NCI-H1417 treated with DMSO at 0.1 percent for 48 hours (cell line): ENCODE measurements around the gene TPRA1.
"Not testable (repeated sequence)": the region's sequence is repeated elsewhere in the genome, so short reads cannot be mapped to it uniquely, and the experiment has no call there.

Experiments
- DNase-seq: peaks from one replicate; lab custom pipeline; 2025; lab: John Stamatoyannopoulos, UW

Gene TPRA1

GRCh38 chr3:127616836-127617605 is 26.5 kb upstream of the TPRA1 start:
- DNase-seq, result no peak

DNA sequence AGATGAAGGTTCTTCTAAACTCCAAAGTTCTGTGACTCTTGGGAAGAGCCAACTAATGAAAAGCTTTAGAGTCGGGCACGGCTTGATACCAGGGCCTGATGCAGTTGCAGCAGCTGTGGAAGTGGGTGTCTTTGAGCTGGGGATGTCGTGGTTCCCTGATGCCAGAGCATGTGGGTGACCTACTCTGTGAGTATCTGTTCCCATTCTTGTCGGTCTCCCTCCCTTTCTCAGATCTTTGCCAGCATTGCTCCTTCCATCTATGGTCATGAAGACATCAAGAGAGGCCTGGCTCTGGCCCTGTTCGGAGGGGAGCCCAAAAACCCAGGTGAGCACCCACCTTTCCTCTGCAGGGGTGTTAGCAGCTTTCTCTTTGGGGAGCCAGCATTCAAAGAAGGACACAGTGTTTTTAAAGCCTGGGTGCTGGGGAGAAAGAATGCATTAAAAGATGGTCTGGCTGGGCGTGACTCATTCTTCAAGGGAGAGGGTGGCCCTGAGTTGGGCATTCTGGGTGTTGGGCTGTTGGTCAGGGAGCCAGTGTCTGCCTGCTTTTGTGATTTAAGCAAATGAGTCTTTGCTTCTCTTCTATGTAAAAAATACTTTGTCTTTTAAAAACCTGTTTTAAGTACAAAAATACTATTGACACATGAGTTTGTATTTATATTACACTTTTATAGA is 25.2 kb upstream of the TPRA1 start:
- DNase-seq, result no peak

DNA sequence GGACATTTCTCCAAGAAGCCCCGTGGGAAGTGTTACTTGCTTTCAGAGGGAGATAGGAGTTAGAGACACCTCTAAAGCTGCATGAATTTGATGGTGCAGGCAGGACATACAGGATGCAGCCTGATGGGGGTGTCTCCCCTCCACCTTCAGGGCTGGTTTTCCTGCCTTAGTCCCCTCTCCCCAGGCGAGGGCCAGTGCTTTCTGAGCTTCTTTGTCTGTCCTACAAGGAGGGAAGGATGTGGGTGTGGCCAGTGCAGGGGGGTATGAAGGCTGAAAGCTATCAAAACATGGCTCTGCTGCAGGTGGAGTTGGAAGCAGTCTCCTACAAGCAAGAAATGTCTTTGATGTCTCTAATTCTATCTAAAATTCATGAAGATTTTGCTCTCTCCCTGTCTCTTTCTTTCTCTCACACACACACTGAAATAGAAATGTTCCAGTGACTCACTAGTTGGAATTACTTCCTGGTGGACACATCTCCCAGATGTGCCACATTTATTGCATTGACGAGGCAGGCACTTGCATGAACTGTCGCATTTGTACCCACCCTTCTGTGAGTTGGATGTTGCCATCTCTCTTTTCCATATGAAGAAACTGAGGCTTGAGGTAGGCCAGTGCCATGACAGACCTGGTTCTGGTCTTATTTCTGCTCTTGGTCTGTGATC is 24.5 kb upstream of the TPRA1 start:
- DNase-seq, result no peak

- no peak for DNase-seq
Measured at GRCh38 chr3:127613406-127613805, 22.9 kb upstream of the TPRA1 start.

DNA sequence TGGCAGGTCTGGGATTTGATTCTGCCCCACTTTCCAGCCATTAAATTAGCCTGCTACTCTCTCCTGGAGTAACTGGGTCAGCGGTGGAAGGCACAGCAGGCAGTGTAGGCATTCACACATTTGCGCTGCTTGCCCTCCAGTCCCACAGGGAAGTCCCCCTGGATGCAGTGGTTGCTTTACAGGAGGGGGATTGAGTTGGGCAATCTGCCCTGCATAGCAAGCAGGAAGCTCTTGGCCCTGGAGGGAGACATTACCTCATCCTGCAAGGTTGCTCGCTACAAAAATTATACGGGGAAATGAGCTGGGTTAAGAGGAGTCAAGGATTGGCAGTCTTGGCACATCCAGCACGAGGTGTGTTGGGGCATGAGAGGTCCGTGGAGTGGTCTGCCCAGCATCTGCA is 22.4 kb upstream of the TPRA1 start:
- DNase-seq, result no peak

DNA sequence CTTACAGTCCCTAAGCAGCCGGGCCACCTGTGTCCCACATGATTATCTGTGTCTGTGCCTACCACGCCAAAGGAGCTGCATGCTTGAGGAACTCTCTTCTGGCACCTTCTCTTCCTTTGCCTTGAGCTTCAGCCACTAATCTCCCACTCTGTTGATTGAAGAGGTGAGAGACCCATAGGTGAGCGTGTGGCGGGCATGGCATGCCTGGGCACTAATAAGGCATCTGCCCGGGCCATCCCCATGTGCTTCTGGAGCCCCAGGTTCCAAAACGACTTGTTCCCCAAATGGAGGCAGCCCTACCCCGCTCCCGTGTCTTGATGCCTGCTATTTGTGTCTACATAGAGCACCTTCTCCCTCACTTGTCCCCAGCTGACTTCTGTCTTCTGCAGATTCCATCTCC is 20.7 kb upstream of the TPRA1 start:
- no peak for DNase-seq

DNA sequence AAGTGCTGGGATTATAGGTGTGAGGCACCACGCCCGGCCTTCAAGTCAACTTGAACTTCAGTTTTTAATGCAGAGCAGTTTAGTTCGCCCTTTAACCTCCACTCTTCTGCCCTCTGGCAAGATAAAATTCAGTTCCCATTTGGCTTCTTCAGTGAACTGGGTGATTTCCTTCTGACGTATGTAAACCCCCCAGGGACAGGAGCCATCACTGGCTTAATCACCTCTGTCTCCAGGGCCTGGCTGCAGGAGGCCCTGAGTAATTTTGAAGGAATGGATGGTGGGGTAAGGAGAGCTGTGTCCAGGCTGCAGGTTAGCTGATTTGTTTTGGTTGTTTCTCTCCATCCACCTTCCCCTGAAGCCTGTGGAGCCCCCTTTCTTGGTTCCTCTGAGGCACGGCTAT is 19.6 kb upstream of the TPRA1 start:
- DNase-seq, result no peak

- no peak for DNase-seq
Measured at GRCh38 chr3:127608362-127608718, 17.8 kb upstream of the TPRA1 start.

- DNase-seq, result no peak
Measured at GRCh38 chr3:127607675-127608361, 17.3 kb upstream of the TPRA1 start.

DNA sequence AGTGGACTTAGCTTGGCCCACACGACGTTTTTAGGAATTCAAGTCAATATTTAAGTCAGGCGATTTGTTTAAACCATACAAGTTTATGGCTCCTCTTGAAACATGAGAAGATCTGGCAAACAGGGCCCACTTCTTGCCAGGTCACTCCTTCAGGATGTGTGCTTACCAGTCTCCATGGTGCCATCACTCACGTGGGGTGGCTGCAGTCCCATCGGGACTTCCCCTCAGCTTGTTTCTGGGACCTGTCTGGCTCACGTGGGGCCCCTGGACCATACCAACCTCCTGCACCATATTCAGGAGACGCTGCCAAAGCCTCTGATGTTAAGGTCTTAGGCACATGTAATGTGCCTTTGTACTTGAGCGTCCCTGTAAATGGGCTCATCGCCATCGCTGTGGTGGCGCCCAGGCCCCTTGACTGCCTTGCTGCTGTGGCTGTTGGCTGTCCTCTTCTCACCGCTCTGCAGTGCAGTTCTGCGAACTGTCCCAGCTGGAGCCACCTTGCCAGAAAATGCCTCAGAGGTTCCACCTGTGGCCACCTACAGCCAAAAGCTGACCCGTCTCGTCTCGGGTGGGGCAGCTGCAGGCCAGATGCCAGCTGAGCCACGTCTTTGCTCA is 16.6 kb upstream of the TPRA1 start:
- DNase-seq, result no peak

GRCh38 chr3:127606086-127606805 is 15.7 kb upstream of the TPRA1 start:
- no peak for DNase-seq

- DNase-seq, result not testable (repeated sequence)
Measured at GRCh38 chr3:127605547-127605946, 15.0 kb upstream of the TPRA1 start.

GRCh38 chr3:127604546-127605165 is 14.1 kb upstream of the TPRA1 start:
- no peak for DNase-seq

DNA sequence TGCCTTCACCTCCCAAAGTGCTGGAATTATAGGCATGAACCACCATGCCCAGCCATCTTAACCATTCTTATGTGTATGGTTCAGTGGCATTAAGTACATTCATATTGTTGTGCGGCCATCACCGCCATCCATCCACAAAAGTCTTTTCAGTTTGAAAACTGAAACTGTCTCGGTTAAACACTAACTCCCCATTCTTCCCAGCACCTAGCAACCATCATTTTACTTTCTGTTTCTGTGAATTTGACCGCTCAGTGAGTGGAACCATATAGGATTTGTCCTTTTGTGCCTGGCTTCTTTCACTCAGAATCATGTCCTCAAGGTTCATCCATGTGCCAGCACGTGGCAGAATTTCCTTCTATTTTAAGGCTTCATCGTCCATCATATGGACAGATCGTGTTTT is 13.5 kb upstream of the TPRA1 start:
- no peak for DNase-seq

- no peak for DNase-seq
Measured at GRCh38 chr3:127600749-127601456, 10.4 kb upstream of the TPRA1 start.

- DNase-seq, result no peak
Measured at GRCh38 chr3:127598841-127599570, 8.5 kb upstream of the TPRA1 start.

- no peak for DNase-seq
Measured at GRCh38 chr3:127597020-127597771, 6.7 kb upstream of the TPRA1 start.

DNA sequence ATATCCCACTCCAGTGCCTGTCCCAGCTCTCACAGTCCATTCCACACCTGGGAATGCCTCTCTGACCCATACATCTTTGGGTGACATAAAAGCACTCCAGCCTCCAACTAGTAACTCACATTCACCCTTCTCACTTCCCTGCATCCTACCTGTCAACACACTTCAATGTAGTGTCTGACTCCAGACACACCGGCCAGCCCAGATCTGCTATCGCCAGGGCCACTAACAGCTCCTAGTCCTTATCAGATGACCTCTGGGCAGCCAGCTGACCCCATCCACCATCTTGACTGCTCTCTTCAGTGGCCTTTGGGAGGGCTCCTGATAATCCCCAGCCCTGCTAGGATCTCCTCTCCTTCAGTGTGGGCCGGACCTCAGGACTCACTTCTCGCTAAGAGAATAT is 4.8 kb upstream of the TPRA1 start:
- DNase-seq, result no peak

DNA sequence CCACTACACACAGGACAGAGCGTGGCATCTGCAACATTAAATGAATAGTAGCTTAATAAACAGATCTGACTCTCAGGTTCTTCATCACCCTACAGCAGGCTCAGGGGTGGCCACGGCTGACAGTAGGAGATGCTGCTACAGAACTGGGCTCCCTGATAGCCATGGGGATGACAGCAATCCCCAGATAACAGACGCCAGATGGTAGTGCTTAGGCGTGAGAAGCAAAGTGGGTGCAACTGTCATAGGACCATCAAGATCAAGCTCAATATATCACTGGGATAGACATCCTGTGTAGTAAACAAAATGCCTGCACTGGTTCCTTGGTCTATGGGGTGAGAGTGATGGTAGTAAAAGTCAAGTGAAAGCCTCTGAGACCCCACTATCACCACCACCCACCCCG is 2.6 kb upstream of the TPRA1 start:
- DNase-seq, result no peak
